Thyroid gland (tissue), 4 donors: ENCODE measurements around the gene IGFBP3. TPM values are rescaled to one million over a fixed set of nuclear protein-coding genes. Genes with fewer than 3 reads are reported as not detected.
"Not testable (repeated sequence)": the region's sequence is repeated elsewhere in the genome, so short reads cannot be mapped to it uniquely, and the experiment has no call there.

Source experiments
- DNase-seq, 2 donors: peaks; one replicate each; pipeline ENCODE4 v3.0.0-alpha.2; 2019
- H3K27ac ChIP-seq, 3 donors: fragments of 200-600 bp; sonication (generic); 1 replicate in 2 of 3; 2 replicates in 1 of 3; pipeline ENCODE4 v1.5.1; 2016 to 2019; ENCODE audit warnings: mild to moderate bottlenecking in 1 of 3, moderate library complexity in 1 of 3
- H3K27me3 ChIP-seq: fragments of 200-600 bp; sonication (generic); one replicate; pipeline ENCODE4 v1.5.1; 2019
- H3K36me3 ChIP-seq, 2 donors: fragments of 200-600 bp; sonication (generic); one replicate each; pipeline ENCODE4 v1.5.1; 2016 to 2019
- H3K4me1 ChIP-seq, 2 donors: fragments of 200-600 bp; sonication (generic); one replicate each; pipeline ENCODE4 v1.5.1; 2017 to 2019
- H3K4me3 ChIP-seq, 3 donors: fragments of 200-600 bp; sonication (generic); replicated peaks in 1 of 3; 1 replicate in 2 of 3; 2 replicates in 1 of 3; pipeline ENCODE4 v1.5.1; 2016; ENCODE audit warnings: mild to moderate bottlenecking in 1 of 3
- H3K9me3 ChIP-seq: fragments of 200-600 bp; sonication (generic); one replicate; pipeline ENCODE4 v1.5.1; 2017
- CTCF ChIP-seq, 6 experiments: fragments of 200-600 bp in 3 of 6; fragments of 450-650 bp in 3 of 6; sonication (generic) in 3 of 6; IDR thresholded peaks; one replicate each; pipeline ENCODE4 v1.5.1; 2016 to 2019; ENCODE audit warnings: antibody characterized with exemption in 6 of 6, mild to moderate bottlenecking in 2 of 6, inconsistent platforms in 1 of 6, moderate library complexity in 1 of 6
- POLR2A ChIP-seq, 2 donors: fragments of 450-650 bp; IDR thresholded peaks; one replicate each; pipeline ENCODE4 v1.6.1; 2017; ENCODE audit warnings: antibody characterized with exemption in 2 of 2, mild to moderate bottlenecking in 2 of 2, moderate library complexity in 1 of 2
- WGBS, 2 donors: methylation state at CpG; one replicate each; pipeline ENCODE4 v1.1.5; 2017; 5-methylcytosine and 5-hydroxymethylcytosine counted together
- intact Hi-C: fragments of 100-400 bp; cut with DNase I; formaldehyde crosslinking; loops from one replicate; pipeline ENCODE4 v1.15.1; 2023
- total RNA-seq, 4 donors: library from RNA; depleted of rRNA; stranded (reverse); fragments of >200 nt; gene quantifications; one replicate each; pipeline ENCODE4 v1.2.3, GENCODE V29; 2016

Gene IGFBP3
- total RNA-seq, 4 donors from 2014 or later: 37.9 to 95.1 (median 58.7) TPM

GRCh38 chr7:45944058-45944457, 23.0 kb upstream of the IGFBP3 start:
- H3K4me3 ChIP-seq: no peak overlapping the region
- no peaks in the 10 kb centered on the region for H3K27me3 ChIP-seq
- H3K27ac ChIP-seq: no peak overlapping the region
- no peak for DNase-seq
- no peaks in the 10 kb centered on the region for H3K9me3 ChIP-seq
- no peaks in the 10 kb centered on the region for H3K4me1 ChIP-seq
- H3K36me3 ChIP-seq: no peaks in the 10 kb centered on the region
- 93 to 95% methylated on average over 6 of the region's 6 CpGs for WGBS, 2 donors
- no peak for TF ChIP-seq CTCF (IDR thresholded peaks at IDR 0.05)
- TF ChIP-seq POLR2A (IDR thresholded peaks at IDR 0.05): no peak
- intact Hi-C loops: no loop called here

- no peaks in the 10 kb centered on the region for H3K27me3 ChIP-seq
- WGBS, 2 donors: 75 to 79% methylated on average over 7 of the region's 7 CpGs
- H3K4me3 ChIP-seq: no peak overlapping the region
- H3K4me1 ChIP-seq: no peaks in the 10 kb centered on the region
- no peak overlapping the region for H3K27ac ChIP-seq
- TF ChIP-seq POLR2A (IDR thresholded peaks at IDR 0.05): no peak
- TF ChIP-seq CTCF (IDR thresholded peaks at IDR 0.05): no peak
- DNase-seq: no peak
- no peaks in the 10 kb centered on the region for H3K36me3 ChIP-seq
- intact Hi-C loops: no loop called here
- no peaks in the 10 kb centered on the region for H3K9me3 ChIP-seq
Observed at GRCh38 chr7:45940939-45941338, 19.9 kb upstream of the IGFBP3 start.

GRCh38 chr7:45940237-45940781, 19.2 kb upstream of the IGFBP3 start:
- DNase-seq, H3K4me3 ChIP-seq, H3K27ac ChIP-seq, H3K36me3 ChIP-seq, H3K9me3 ChIP-seq, H3K27me3 ChIP-seq, intact Hi-C loops, H3K4me1 ChIP-seq: not testable (repeated sequence)
- 84 to 88% methylated on average over 14 of the region's 14 CpGs for WGBS, 2 donors

GRCh38 chr7:45939574-45939973, 18.5 kb upstream of the IGFBP3 start:
- no peak for TF ChIP-seq CTCF (IDR thresholded peaks at IDR 0.05)
- no peak for TF ChIP-seq POLR2A (IDR thresholded peaks at IDR 0.05)
- DNase-seq: no peak
- Histone ChIP-seq H3K36me3 (no peaks in the 10 kb centered on the region), H3K4me1 (no peaks in the 10 kb centered on the region), H3K27me3 (no peaks in the 10 kb centered on the region), H3K27ac (no peak overlapping the region), H3K9me3 (no peaks in the 10 kb centered on the region), H3K4me3 (no peak overlapping the region)
- intact Hi-C loops: no loop called here
- WGBS, 2 donors: 92 to 93% methylated on average over 11 of the region's 11 CpGs

GRCh38 chr7:45938626-45939302, 17.7 kb upstream of the IGFBP3 start:
- intact Hi-C loops: no loop called here
- Histone ChIP-seq H3K36me3 (no peaks in the 10 kb centered on the region), H3K27ac (no peak overlapping the region), H3K4me3 (no peak overlapping the region), H3K4me1 (no peaks in the 10 kb centered on the region), H3K9me3 (no peaks in the 10 kb centered on the region), H3K27me3 (no peaks in the 10 kb centered on the region)
- no peak for TF ChIP-seq POLR2A (IDR thresholded peaks at IDR 0.05)
- peak in 1 of 6 experiments; percentile 17 for TF ChIP-seq CTCF (IDR thresholded peaks at IDR 0.05)
- WGBS, 2 donors: 83 to 84% methylated on average over 22 of the region's 22 CpGs
- DNase-seq: no peak
